DND-41 (cell line): ENCODE data around the gene DLGAP1.

ENCODE experiments used
- ATAC-seq: fragments of 200-7000 bp; cut with Tn5 transposase; 3 replicates; pipeline ENCODE4 v1.9.1; 2021; ENCODE audit warnings: low read depth; ENCODE audit not compliant: insufficient read depth
- DNase-seq: peaks from one replicate; pipeline ENCODE4 v3.0.0-alpha.2; 2020
- H2AFZ ChIP-seq: 2 replicates; pipeline ENCODE4 v1.6.0; 2012; ENCODE audit warnings: low read depth, low read length
- H3K27ac ChIP-seq: 2 replicates; pipeline ENCODE4 v1.5.1; 2012; ENCODE audit warnings: low read length, inconsistent platforms
- H3K27me3 ChIP-seq: fragments of 200-600 bp; sonication (generic); 2 replicates; pipeline ENCODE4 v1.6.0; 2012; ENCODE audit warnings: low read length, mild to moderate bottlenecking, inconsistent platforms; ENCODE audit not compliant: insufficient read depth, poor library complexity
- H3K36me3 ChIP-seq: 2 replicates; pipeline ENCODE4 v1.5.1; 2012; ENCODE audit warnings: low read length, inconsistent platforms; ENCODE audit not compliant: insufficient read depth
- H3K4me1 ChIP-seq: 2 replicates; pipeline ENCODE4 v1.5.1; 2012; ENCODE audit warnings: mild to moderate bottlenecking, low read length; ENCODE audit not compliant: insufficient read depth
- H3K4me2 ChIP-seq: 2 replicates; pipeline ENCODE4 v1.6.0; 2012; ENCODE audit warnings: mild to moderate bottlenecking, moderate library complexity, low read length, inconsistent platforms; ENCODE audit not compliant: insufficient read depth
- H3K4me3 ChIP-seq, 2 experiments: fragments of 200-600 bp in 1 of 2; shearing (Covaris generic) in 1 of 2; 2 replicates each; pipeline ENCODE4 v1.5.1; 2012 to 2016; ENCODE audit warnings: inconsistent platforms in 2 of 2, low read length in 2 of 2, mild to moderate bottlenecking in 2 of 2, low read depth in 1 of 2, moderate library complexity in 1 of 2
- H3K79me2 ChIP-seq: 2 replicates; pipeline ENCODE4 v1.6.0; 2012; ENCODE audit warnings: low read length, inconsistent platforms; ENCODE audit not compliant: insufficient read depth
- H3K9ac ChIP-seq: 2 replicates; pipeline ENCODE4 v1.6.0; 2012; ENCODE audit warnings: low read depth, mild to moderate bottlenecking, inconsistent platforms, low read length, moderate library complexity
- H3K9me3 ChIP-seq: 2 replicates; pipeline ENCODE4 v1.5.1; 2012; ENCODE audit warnings: low read length, moderate library complexity, mild to moderate bottlenecking, inconsistent platforms; ENCODE audit not compliant: insufficient read depth, severe bottlenecking
- H4K20me1 ChIP-seq: 2 replicates; pipeline ENCODE4 v1.6.0; 2012; ENCODE audit warnings: low read length; ENCODE audit not compliant: insufficient read depth
- CTCF ChIP-seq: IDR thresholded peaks from 2 replicates; pipeline ENCODE4 v1.5.1; 2012; ENCODE audit warnings: borderline replicate concordance, low read length, moderate library complexity, mild to moderate bottlenecking; ENCODE audit not compliant: poor library complexity, severe bottlenecking; ENCODE audit errors: extremely low read depth
- EZH2 ChIP-seq: IDR thresholded peaks from 3 replicates; pipeline ENCODE4 v1.6.1; 2012; ENCODE audit warnings: borderline replicate concordance, low read depth, mild to moderate bottlenecking, moderate library complexity, low read length, inconsistent platforms; ENCODE audit not compliant: severe bottlenecking

Gene DLGAP1

GRCh38 chr18:3920832-3921231 lies 534.3 kb downstream of the DLGAP1 start:
- Histone ChIP-seq H3K4me1 (no peaks in the 10 kb centered on the region), H3K27ac (no peak overlapping the region), H4K20me1 (no peaks in the 10 kb centered on the region), H3K9ac (no peak overlapping the region), H3K27me3 (peaks cover 8% of the 10 kb centered on the region), H3K4me2 (no peak overlapping the region), H3K4me3 (no peak overlapping the region), H3K9me3 (no peaks in the 10 kb centered on the region), H2AFZ (no peak overlapping the region), H3K79me2 (no peaks in the 10 kb centered on the region), H3K36me3 (no peaks in the 10 kb centered on the region)
- DNase-seq (no peak), ATAC-seq (no peak)
- TF ChIP-seq CTCF (no peak), EZH2 (no peak)

GRCh38 chr18:3919396-3920061 lies 535.6 kb downstream of the DLGAP1 start:
- H3K9ac ChIP-seq: no peak overlapping the region
- no peak overlapping the region for H3K27ac ChIP-seq
- DNase-seq (no peak), ATAC-seq (no peak)
- no peaks in the 10 kb centered on the region for H3K4me1 ChIP-seq
- TF ChIP-seq CTCF (no peak), EZH2 (no peak)
- H3K79me2 ChIP-seq: no peaks in the 10 kb centered on the region
- no peak overlapping the region for H3K4me3 ChIP-seq
- no peaks in the 10 kb centered on the region for H3K9me3 ChIP-seq
- H4K20me1 ChIP-seq: no peaks in the 10 kb centered on the region
- no peaks in the 10 kb centered on the region for H3K36me3 ChIP-seq
- H3K4me2 ChIP-seq: no peak overlapping the region
- peaks cover 8% of the 10 kb centered on the region for H3K27me3 ChIP-seq
- no peak overlapping the region for H2AFZ ChIP-seq

GRCh38 chr18:3916082-3916481 lies 539.0 kb downstream of the DLGAP1 start:
- Histone ChIP-seq H3K9ac (no peak overlapping the region), H3K4me1 (no peaks in the 10 kb centered on the region), H3K79me2 (no peaks in the 10 kb centered on the region), H3K4me2 (no peak overlapping the region), H3K4me3 (no peak overlapping the region), H3K27ac (no peak overlapping the region), H4K20me1 (no peaks in the 10 kb centered on the region), H3K27me3 (peaks cover 4% of the 10 kb centered on the region), H3K9me3 (no peaks in the 10 kb centered on the region), H3K36me3 (no peaks in the 10 kb centered on the region), H2AFZ (no peak overlapping the region)
- ATAC-seq: no peak
- no peak for TF ChIP-seq CTCF
- TF ChIP-seq EZH2: no peak
- DNase-seq: no peak

GRCh38 chr18:3914833-3915610 lies 540.1 kb downstream of the DLGAP1 start:
- no peak for TF ChIP-seq CTCF
- Histone ChIP-seq H3K36me3 (no peaks in the 10 kb centered on the region), H2AFZ (no peak overlapping the region), H3K4me3 (no peak overlapping the region), H3K4me2 (no peak overlapping the region), H3K27ac (no peak overlapping the region), H3K4me1 (no peaks in the 10 kb centered on the region), H3K79me2 (no peaks in the 10 kb centered on the region), H3K27me3 (peaks cover 4% of the 10 kb centered on the region), H4K20me1 (no peaks in the 10 kb centered on the region), H3K9ac (no peak overlapping the region), H3K9me3 (no peaks in the 10 kb centered on the region)
- no peak for DNase-seq
- ATAC-seq: no peak
